ENCODE results near the gene DHX38.

Gene DHX38

GRCh38 chr16:72120026-72120425 lies 26.4 kb downstream of the DHX38 start:
- in situ Hi-C loops (cut with HindIII; ENCODE audit: low sequenced_read_pairs) = no loop called here

DNA sequence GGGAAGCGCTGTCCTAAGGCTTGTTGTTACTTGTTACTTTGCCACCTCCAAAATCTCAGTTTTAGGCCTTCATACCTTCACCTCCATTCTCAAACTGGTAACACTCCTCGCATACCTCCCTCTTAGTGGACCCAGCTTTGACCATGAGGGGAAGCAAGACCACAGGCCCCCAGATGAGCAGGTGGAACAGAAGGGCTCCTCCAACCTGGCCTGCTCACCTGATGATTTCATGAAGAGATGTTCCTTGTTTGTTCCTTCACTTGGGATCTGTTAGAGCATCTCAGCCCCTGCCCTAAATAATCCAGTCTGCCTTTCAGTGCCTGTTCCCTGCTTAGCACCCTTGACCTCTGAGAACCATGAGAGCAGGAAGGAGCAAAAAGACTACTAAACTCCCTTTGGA lies 28.7 kb downstream of the DHX38 start:
- in situ Hi-C loops (cut with HindIII; ENCODE audit: low sequenced_read_pairs) = no loop called here

GRCh38 chr16:72122916-72123315 lies 29.3 kb downstream of the DHX38 start:
- in situ Hi-C loops (cut with HindIII; ENCODE audit: low sequenced_read_pairs) = no loop called here

- in situ Hi-C loops (cut with HindIII; ENCODE audit: low sequenced_read_pairs) = no loop called here
These were observed 29.8 kb downstream of the DHX38 start for GRCh38 chr16:72123426-72123825.

GRCh38 chr16:72124148-72124547 lies 30.5 kb downstream of the DHX38 start:
- in situ Hi-C loops (cut with HindIII; ENCODE audit: low sequenced_read_pairs) = no loop called here

DNA sequence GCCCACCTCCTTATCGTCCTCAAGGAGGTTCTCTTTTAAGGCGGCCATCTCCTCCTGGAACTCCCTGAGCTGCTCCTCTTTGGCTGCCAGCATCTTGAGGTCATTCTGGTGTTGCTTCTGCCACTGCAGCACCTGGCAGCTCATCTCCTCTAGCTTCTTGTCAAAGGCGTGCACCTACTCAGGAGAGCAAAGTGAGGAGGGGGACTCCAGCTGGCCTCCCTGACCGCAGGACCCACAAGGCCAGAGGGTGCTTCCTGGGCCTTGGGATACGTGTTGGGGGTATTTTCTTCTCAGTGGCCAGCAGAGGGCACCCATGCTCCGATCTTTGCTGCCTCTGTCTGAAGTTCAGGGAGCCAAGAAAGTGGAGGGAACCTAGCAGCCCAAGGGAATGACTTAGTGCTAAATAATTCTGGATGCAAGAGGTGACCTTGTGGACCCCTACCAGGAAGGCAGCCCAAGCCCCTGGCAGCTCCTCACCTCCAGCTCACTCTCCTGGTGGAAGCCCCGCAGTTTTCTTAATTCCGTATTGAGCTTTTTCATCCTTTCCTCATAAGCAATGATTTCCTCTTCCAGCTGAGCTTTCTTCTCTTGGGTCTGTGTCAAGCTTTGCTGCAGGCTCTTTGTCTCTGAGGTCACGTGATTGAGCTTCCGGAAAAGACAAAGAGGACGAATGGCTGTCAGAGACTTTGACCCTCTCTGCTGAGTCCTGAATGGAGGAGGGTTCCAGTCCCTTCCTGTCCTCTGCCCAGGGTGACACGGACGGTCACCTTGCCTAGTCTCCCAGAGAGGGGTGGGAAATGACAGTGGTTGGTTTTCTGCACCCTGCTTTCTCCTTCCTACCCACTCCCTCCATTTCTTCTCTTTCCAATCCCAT lies 31.4 kb downstream of the DHX38 start:
- in situ Hi-C loops (cut with HindIII; ENCODE audit: low sequenced_read_pairs) = no loop called here

- in situ Hi-C loops (cut with HindIII; ENCODE audit: low sequenced_read_pairs) = no loop called here
These were observed 32.2 kb downstream of the DHX38 start for GRCh38 chr16:72125635-72126428.

DNA sequence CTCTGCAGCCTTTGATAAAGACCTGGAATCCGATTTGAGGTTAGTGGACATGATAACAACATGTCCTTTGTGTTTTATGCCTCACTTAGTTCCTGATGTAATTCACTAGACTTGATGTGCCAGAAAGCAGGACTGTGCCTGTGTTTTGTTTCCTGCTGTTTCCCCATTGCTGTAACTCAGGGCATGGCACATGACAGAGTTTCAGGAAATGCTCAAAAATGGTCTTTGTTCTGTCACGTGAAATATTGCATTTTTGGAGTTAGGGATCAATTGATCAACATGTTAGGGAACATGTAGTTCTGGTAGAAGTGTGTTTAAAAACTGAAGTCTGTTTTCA lies 32.8 kb downstream of the DHX38 start:
- in situ Hi-C loops (cut with HindIII; ENCODE audit: low sequenced_read_pairs) = no loop called here

DNA sequence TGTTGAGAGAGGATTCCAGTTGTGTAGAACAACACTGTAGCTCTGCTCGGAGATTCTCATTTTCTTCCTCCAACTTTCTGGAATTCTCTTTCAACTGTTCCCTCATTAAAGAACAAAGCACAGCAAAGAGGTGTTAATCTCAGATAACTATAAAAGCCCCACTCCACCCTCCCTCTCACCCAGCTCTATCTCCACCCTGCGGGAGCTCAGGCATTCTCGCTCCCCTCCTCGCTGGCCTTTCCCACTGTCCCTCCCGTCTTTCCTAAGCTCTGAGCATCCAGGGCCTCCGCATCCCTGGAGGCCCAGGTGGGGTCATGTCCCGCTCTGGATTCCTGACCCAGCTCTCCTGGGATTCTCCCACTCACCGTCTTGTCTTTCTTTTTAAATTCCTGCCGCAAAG lies 35.1 kb downstream of the DHX38 start:
- in situ Hi-C loops (cut with HindIII; ENCODE audit: low sequenced_read_pairs) = no loop called here

DNA sequence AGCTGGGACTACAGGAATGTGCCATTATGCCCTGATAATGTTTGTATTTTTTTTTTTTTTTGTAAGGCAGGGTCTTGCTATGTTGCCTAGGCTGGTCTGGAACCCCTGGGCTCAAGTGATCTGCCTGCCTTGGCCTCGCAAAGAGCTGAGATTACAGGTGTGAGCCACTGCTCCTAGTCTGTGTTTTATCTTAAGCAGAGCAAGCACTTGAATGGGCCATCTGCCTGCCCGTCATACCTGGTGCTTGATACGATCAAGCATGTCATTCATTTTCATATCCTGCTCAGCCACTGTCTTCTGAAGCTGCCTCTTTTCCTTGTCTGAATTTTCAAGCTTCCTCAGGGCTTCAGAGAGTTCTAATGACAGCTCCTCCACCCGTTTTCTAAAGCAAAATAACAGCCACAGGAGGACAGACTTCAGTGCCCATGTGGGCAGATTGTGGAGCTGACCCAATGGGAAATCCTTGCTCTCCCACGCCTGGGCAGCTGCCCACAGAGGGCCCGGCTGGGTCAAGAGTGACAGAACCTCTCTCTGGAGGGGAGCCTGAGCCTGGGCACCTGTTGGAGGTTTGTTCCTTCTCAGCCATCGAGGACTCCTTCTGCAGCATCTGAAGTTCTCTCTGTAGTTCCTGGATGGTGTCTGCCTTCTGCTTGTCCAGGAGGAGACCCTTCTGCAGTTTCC lies 36.5 kb downstream of the DHX38 start:
- in situ Hi-C loops (cut with HindIII; ENCODE audit: low sequenced_read_pairs) = no loop called here

GRCh38 chr16:72131036-72131435 lies 37.4 kb downstream of the DHX38 start:
- in situ Hi-C loops (cut with HindIII; ENCODE audit: low sequenced_read_pairs) = no loop called here

DNA sequence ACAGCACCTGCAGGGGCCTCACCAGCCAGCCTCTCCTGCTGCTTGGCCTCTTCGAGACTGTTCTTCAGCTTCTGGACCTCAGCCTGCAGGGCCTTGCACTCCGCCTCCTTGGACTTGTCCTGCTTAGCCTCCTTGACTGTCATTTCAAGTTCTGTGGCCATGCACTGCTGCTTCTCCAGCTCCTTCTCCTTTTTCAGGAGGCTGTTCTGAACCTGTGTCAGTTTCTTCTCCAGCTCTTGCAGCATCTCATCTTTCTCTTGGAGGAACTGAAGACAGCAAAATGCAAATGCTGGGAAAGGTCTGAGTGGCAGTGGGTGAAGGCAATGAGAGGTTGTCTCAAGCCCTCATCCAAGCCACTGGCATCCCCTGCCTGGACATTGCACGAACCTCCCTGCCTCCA lies 39.1 kb downstream of the DHX38 start:
- in situ Hi-C loops (cut with HindIII; ENCODE audit: low sequenced_read_pairs) = no loop called here

DNA sequence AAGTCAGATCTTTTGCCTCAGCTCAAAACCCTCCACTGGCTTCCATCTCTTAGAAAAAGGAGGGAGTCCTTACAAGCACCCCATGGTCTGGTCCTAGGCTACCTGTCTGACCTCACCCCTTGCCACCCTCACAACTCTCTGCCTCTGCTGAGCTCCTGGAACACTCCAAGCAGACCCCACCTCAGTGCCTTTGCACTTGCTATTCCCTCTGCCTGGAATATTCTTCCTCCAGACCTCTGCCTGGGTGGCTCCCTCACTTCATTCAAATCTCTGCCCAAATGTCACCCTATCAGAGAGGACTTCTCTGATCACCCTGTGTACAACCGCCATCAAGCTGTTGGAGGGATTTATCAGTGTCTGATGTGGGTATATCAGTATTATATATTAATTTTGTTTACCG lies 40.9 kb downstream of the DHX38 start:
- in situ Hi-C loops (cut with HindIII; ENCODE audit: low sequenced_read_pairs) = no loop called here

- in situ Hi-C loops (cut with HindIII; ENCODE audit: low sequenced_read_pairs) = no loop called here
These were observed 43.9 kb downstream of the DHX38 start for GRCh38 chr16:72137380-72138063.

DNA sequence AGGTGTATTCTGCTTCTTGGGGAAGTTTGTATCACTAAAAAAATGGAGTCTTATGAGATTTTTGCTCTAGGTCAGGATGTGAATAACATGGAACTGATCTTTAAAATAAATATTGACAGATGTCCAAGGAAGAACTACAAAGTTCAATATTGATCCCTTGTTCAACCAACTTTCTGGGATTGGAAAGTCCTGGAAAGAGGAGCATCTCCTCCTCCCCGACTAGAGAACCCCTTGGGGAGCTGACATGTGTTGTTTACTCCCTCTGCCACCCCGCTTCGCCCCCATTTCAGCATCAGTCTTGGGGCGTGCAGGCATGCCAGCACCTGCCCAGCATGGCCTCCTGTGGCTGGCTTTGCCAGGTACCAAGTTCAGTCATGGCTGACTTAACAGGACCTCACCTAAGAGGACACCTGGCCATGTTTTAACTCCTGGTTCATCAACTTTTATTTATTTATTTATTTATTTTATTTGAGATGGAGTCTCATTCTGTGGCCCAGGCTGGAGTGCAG lies 44.5 kb downstream of the DHX38 start:
- in situ Hi-C loops (cut with HindIII; ENCODE audit: low sequenced_read_pairs) = no loop called here

DNA sequence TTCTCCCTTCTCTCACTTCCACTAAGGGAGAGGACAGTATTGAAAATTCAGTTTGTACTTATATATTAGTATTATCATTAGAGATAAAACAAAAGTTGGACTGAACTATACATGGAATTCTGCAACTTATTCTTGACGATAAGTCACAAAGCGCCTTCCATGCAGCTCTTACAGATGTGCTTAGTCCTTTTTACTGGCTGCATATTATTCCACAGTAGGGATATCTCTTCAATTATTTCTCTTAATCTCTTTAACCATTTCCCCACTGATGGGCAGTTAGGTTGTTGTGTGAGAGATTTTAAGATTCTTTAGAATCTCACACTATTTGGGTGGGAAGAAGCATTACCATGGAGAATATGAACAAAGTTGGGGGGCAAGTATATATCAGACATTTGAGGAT lies 46.3 kb downstream of the DHX38 start:
- in situ Hi-C loops (cut with HindIII; ENCODE audit: low sequenced_read_pairs) = no loop called here

DNA sequence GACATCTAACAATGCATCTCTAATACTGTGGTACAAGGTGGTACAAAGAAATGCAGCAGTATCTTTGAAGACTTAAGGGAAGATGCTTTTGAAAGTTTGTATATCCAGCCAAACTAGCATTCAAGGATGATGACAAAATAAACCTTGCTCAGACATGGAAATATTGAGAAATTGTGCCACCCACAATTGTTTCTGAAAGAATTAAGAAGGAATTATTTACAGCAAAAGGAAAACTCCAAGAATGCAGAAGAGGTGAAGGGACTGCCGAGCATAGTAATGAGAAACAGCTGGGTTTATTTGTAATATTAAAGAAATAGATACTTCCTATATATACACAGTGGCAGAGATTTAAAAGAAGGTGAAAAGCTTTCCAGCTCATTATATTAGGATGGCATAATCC lies 48.8 kb downstream of the DHX38 start:
- in situ Hi-C loops (cut with HindIII; ENCODE audit: low sequenced_read_pairs) = no loop called here

DNA sequence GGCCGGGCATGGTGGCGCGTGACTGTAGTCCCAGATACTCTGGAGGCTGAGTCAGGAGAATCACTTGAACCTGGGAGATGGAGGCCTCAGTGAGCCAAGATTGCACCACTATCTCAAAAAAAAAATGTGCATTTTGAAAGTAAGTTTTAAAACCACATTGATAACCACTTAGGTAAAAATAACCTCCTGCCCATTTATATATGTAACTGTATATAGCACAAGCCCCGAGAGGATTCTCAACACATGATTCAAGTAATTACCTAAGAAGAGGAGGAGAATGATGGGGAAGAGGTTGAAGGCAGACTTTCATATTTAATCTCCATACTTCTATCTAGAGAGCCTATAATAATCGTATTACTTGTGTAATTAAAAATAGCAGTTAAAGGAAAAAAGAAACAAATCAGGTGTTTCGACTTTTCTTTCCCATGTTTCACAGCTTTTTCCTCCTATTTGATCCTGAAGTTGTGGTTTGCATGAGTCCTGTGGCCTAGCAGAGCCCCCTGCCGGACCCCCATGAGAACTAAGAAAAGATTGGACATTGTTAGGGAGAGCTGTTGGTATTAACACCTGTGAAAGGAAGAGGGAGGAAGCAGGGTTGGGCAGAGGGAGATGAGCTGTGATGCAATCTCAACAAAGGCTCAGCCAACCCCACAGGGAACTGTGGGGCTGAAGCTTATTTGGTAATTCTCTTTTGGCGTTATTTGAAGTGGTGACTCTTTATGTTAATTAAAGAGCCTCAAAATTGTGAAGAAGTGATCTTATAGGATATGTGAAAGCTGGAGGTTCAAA lies 56.2 kb downstream of the DHX38 start:
- in situ Hi-C loops (cut with HindIII; ENCODE audit: low sequenced_read_pairs) = no loop called here

GRCh38 chr16:72159386-72159785 lies 65.7 kb downstream of the DHX38 start:
- in situ Hi-C loops (cut with HindIII; ENCODE audit: low sequenced_read_pairs) = no loop called here

GRCh38 chr16:72159801-72160200 lies 66.2 kb downstream of the DHX38 start:
- in situ Hi-C loops (cut with HindIII; ENCODE audit: low sequenced_read_pairs) = no loop called here

Measured in endothelial cell of hepatic sinusoid (primary cell).